A549 treated with Mapracorat at 1 μM for 4 hours (cell line): ENCODE measurements around the gene VAV1. TPM values are rescaled to one million over a fixed set of nuclear protein-coding genes. Genes with fewer than 3 reads are reported as not detected.

Source experiments
- total RNA-seq: library from RNA; stranded (reverse); fragments of 200-300 nt; extraction: Qiagen RNA extraction; gene quantifications from 5 replicates; pipeline ENCODE4 v1.2.3, GENCODE V29; 2022

VAV1 gene
- total RNA-seq, result 6.1 to 7.9 TPM (median 7.2 TPM) in 5 replicates

GRCh38 chr19:6772028-6772865 lies at the start of gene VAV1:
VAV1 (plus strand) TSS chr19:6772708; CDS start chr19:6772808, 100 bp downstream.

GRCh38 chr19:6737284-6737872 lies 35.1 kb upstream of the VAV1 start, which contains the start of gene GPR108:
GPR108 (minus strand) TSS chr19:6737580; CDS start chr19:6737576, 4 bp downstream.

GRCh38 chr19:6739390-6739882 lies 33.1 kb upstream of the VAV1 start, which contains the start of gene TRIP10:
TRIP10 (plus strand) TSS chr19:6739680; CDS start chr19:6739762, 82 bp downstream.

GRCh38 chr19:6767357-6768235 lies 4.9 kb upstream of the VAV1 start, which contains the start of gene SH2D3A:
SH2D3A (minus strand) TSS chr19:6767435; CDS start chr19:6763748, 3,687 bp downstream.

GRCh38 chr19:6887316-6887715 lies 114.8 kb downstream of the VAV1 start, which contains the start of gene ADGRE1:
ADGRE1 (plus strand) TSS chr19:6887579; CDS start chr19:6887609, 30 bp downstream.

Other genes starting within 250 kb of the VAV1 start
- gene TNFSF9, start 241.7 kb upstream of the VAV1 start, total RNA-seq, result 2.9 to 6.0 TPM (median 4.5 TPM) in 5 replicates
- gene CD70, start 181.6 kb upstream of the VAV1 start, total RNA-seq, result 14.3 to 24.3 TPM (median 22.8 TPM) in 5 replicates
- gene TNFSF14, start 102.5 kb upstream of the VAV1 start, total RNA-seq, result 0.06 to 0.14 TPM (median 0.10 TPM) in 4 of 5 replicates, not detected in the other
- gene C3, start 52.1 kb upstream of the VAV1 start, total RNA-seq, result 40.6 to 52.1 TPM (median 49.5 TPM) in 5 replicates
- gene GPR108, start 35.1 kb upstream of the VAV1 start, total RNA-seq, result 30.2 to 47.5 TPM (median 43.2 TPM) in 5 replicates
- 77.2 to 96.3 TPM (median 91.7 TPM) in 5 replicates for gene TRIP10, start 33.0 kb upstream of the VAV1 start, total RNA-seq
- 15.2 to 18.9 TPM (median 17.1 TPM) in 5 replicates for gene SH2D3A, start 5.3 kb upstream of the VAV1 start, total RNA-seq
- 4.2 to 5.9 TPM (median 4.7 TPM) in 5 replicates for gene ADGRE1, start 114.9 kb downstream of the VAV1 start, total RNA-seq
- gene MBD3L2B, start 248.7 kb downstream of the VAV1 start, total RNA-seq, result not detected in 5 replicates